Right cardiac atrium (tissue), 5 donors: ENCODE measurements around the gene KRT80. TPM values are rescaled to one million over a fixed set of nuclear protein-coding genes. Genes with fewer than 3 reads are reported as not detected.

ENCODE experiments used
- ATAC-seq, 2 donors: fragments of 200-7000 bp; cut with Tn5 transposase; one replicate each; pipeline versions ENCODE4 v1.8.0 to v1.9.1; 2020; ENCODE audit warnings: moderate library complexity in 2 of 2, mild to moderate bottlenecking in 1 of 2
- DNase-seq, 3 donors: peaks; one replicate each; pipeline ENCODE4 v3.0.0-alpha.2; 2020
- H3K27ac ChIP-seq: one replicate; pipeline ENCODE4 v1.5.1; 2013; ENCODE audit warnings: mild to moderate bottlenecking, low read length, control low read depth, moderate library complexity
- H3K27me3 ChIP-seq: one replicate; pipeline ENCODE4 v1.6.1; 2013; ENCODE audit not compliant: control insufficient read depth, insufficient read depth
- H3K4me1 ChIP-seq: one replicate; pipeline ENCODE4 v1.6.1; 2013; ENCODE audit warnings: low read length; ENCODE audit not compliant: control insufficient read depth, insufficient read depth
- H3K4me3 ChIP-seq: one replicate; pipeline ENCODE4 v1.5.1; 2013; ENCODE audit warnings: low read length, control low read depth
- H3K9me3 ChIP-seq: one replicate; pipeline ENCODE4 v1.6.1; 2013; ENCODE audit warnings: low read length; ENCODE audit not compliant: control insufficient read depth
- WGBS: extraction: QIAGEN DNeasy Blood & Tissue Kit; methylation state at CpG from one replicate; pipeline ENCODE4 v1.1.7; 2013; 5-methylcytosine and 5-hydroxymethylcytosine counted together
- intact Hi-C, 4 donors: fragments of 100-400 bp; cut with DNase I; formaldehyde crosslinking; loops; one replicate each; pipeline versions ENCODE4 v1.11.0 to v1.14.0; 2022 to 2023
- polyA plus RNA-seq: library from polyadenylated mRNA; stranded (reverse); fragments of 200-250 nt; gene quantifications from one replicate; pipeline ENCODE4 v1.2.3, GENCODE V29; 2013
- total RNA-seq, 4 donors: library from RNA; stranded (reverse); fragmentation: NEBNext Ultra II Directional; extraction: Animal tissue kit (Norgen Biotek cat#: 25700); gene quantifications; one replicate each; pipeline ENCODE4 v1.2.1, GENCODE V29; 2021
- donor health status: healthy with polysubstance abuse.
- donor health status: DM: no; HTN: yes; CAD: no.
- donor health status: DM: no; HTN: no; CAD: no.
- donor health status: DM: no; HTN: yes; CAD: no; lungs with severe emphysema.
- donor health status: DM: yes; HTN: yes; CAD: no.

Gene KRT80
- total and polyA plus RNA-seq, 5 donors = 0.05 to 0.06 TPM; not detected in 3

- Histone ChIP-seq H3K9me3 (no peaks in the 10 kb centered on the region), H3K27me3 (no peaks in the 10 kb centered on the region), H3K4me3 (no peak overlapping the region), H3K4me1 (no peaks in the 10 kb centered on the region), H3K27ac (no peak overlapping the region)
- intact Hi-C loops = no loop called here
- ATAC-seq = no peak
- peak in 2 of 3 donors; percentile 69 to 71 for DNase-seq
- 27% methylated on average over 1 of the region's 1 CpG for WGBS
Observed at GRCh38 chr12:52216807-52217206, 25.0 kb upstream of the KRT80 start.

- no peaks in the 10 kb centered on the region for H3K9me3 ChIP-seq
- DNase-seq (no peak), ATAC-seq (no peak)
- intact Hi-C loops = no loop called here
- WGBS = 58% methylated on average over 4 of the region's 4 CpGs
- H3K4me3 ChIP-seq = no peak overlapping the region
- no peaks in the 10 kb centered on the region for H3K27me3 ChIP-seq
- H3K4me1 ChIP-seq = no peaks in the 10 kb centered on the region
- no peak overlapping the region for H3K27ac ChIP-seq
Observed at GRCh38 chr12:52216100-52216499, 24.3 kb upstream of the KRT80 start.

- Histone ChIP-seq H3K27ac (no peak overlapping the region), H3K27me3 (no peaks in the 10 kb centered on the region), H3K4me3 (no peak overlapping the region), H3K9me3 (no peaks in the 10 kb centered on the region), H3K4me1 (no peaks in the 10 kb centered on the region)
- intact Hi-C loops = no loop called here
- no peak for DNase-seq
- 39% methylated on average over 7 of the region's 7 CpGs for WGBS
- ATAC-seq = no peak
Observed at GRCh38 chr12:52215587-52216031, 23.8 kb upstream of the KRT80 start.

- Histone ChIP-seq H3K9me3 (no peaks in the 10 kb centered on the region), H3K4me1 (no peaks in the 10 kb centered on the region), H3K4me3 (no peak overlapping the region), H3K27ac (no peak overlapping the region), H3K27me3 (no peaks in the 10 kb centered on the region)
- DNase-seq = no peak
- intact Hi-C loops = no loop called here
- no peak for ATAC-seq
- 80% methylated on average over 3 of the region's 3 CpGs for WGBS
Observed at GRCh38 chr12:52214421-52214802, 22.6 kb upstream of the KRT80 start.

- intact Hi-C loops = loop anchor here in 1 of 4 donors (2.0 kb wide), 1 partner anchor 57 kb away; no protein-coding TSS in a partner anchor
- WGBS = 33% methylated on average over 13 of the region's 13 CpGs
Observed at GRCh38 chr12:52213564-52214420, 22.0 kb upstream of the KRT80 start.

GRCh38 chr12:52212701-52213563 lies 21.1 kb upstream of the KRT80 start:
- H3K4me1 ChIP-seq = no peaks in the 10 kb centered on the region
- no peak for DNase-seq
- H3K9me3 ChIP-seq = no peaks in the 10 kb centered on the region
- H3K27me3 ChIP-seq = no peaks in the 10 kb centered on the region
- H3K4me3 ChIP-seq = no peak overlapping the region
- intact Hi-C loops = loop anchor here in 1 of 4 donors (2.0 kb wide), 1 partner anchor 56 kb away; no protein-coding TSS in a partner anchor
- no peak for ATAC-seq
- no peak overlapping the region for H3K27ac ChIP-seq
- 82% methylated on average over 13 of the region's 13 CpGs for WGBS

More at GRCh38 chr12:52213564-52214420, 22.0 kb upstream of the KRT80 start:
- H3K9me3 ChIP-seq = no peaks in the 10 kb centered on the region
- H3K4me3 ChIP-seq = no peak overlapping the region
- DNase-seq = peak; percentile 66 to 90 (median 85)
- no peaks in the 10 kb centered on the region for H3K4me1 ChIP-seq
- H3K27me3 ChIP-seq = no peaks in the 10 kb centered on the region
- H3K27ac ChIP-seq = no peak overlapping the region
- peak; percentile 73 to 82 for ATAC-seq

DNA sequence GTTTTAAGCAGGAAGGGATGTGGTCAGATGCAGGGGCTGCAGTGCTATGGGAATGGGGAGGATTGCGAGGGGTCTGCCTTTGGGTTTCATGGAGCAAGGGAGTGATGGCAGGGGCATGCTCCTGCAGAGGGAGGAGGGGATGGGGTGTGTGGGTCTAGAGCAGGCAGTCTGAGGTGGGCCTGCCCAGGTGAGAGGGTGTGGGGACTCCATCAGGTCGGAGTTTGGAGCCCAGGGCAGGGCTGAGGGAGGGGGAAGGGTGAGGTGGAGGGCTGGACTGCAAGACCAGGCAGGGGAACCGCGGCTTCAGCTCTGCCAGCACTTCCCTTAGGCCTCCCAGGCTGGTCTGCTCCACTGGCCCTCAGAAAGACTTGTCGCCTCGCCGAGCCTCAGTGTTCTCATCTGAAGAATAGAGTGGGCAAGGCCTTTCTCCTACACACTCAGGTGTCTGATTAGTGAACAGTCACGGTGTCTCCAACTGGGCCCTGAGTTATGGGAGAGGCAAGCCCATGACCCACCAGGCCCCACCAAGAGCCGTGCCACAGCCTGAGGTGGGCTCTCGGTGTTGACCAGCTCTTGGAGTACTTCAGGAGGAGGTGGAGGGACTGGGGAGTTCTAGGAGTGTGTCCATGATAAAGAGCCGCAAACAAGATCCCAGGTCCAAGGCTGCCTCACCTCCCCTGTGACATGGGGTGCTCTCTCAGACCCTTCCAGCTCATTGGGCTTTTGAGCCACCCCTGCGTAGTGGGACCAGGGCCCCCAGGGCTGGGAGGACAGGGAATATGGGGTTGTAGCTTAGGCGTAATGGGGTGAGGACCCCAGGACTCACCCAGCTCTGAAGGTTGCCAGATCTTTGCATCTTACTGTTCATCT lies 20.1 kb upstream of the KRT80 start:
- Histone ChIP-seq H3K9me3 (no peaks in the 10 kb centered on the region), H3K4me3 (no peak overlapping the region), H3K4me1 (no peaks in the 10 kb centered on the region), H3K27ac (no peak overlapping the region), H3K27me3 (no peaks in the 10 kb centered on the region)
- DNase-seq (no peak), ATAC-seq (no peak)
- intact Hi-C loops = loop anchor here in 1 of 4 donors (2.0 kb wide), 1 partner anchor 55 kb away; no protein-coding TSS in a partner anchor
- 89% methylated on average over 13 of the region's 13 CpGs for WGBS

GRCh38 chr12:52210925-52211650 lies 19.3 kb upstream of the KRT80 start:
- DNase-seq = no peak
- intact Hi-C loops = no loop called here

DNA sequence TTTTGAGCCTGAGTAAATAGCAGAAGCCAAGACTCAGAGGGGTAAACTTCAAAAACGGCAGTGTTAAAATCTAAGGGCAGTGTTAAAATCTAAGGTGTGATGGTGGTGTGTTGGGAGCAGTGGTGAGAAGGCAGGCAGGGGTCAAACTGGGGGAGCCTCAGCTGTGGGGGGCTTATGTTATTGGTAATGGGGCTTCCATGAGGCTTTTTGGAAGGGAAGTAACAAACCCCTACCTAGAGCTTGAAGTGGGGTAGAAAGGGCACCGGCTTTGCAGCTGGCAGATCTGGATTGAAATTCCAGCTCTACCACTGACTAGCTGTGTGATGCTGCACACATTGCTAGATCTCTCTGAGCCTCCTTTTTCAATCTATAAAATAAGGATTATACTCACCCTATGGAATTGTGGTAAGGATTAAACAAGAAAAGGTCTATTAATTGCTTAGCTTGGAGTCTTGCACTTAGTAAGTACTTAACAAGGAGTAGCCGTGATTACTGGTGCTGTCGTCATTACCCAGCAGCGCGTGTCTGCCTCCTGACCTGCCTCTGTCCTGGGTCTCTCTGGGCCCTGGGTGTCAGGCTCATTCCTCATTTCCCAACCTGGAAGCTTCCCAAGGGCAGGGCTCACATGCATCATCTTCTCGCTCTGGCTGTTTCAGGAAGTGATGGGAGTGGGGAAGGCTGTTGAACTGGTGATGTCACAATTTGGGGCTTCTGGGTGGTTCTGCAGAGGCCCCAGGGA lies 18.5 kb upstream of the KRT80 start:
- H3K4me3 ChIP-seq = no peak overlapping the region
- intact Hi-C loops = no loop called here
- H3K4me1 ChIP-seq = no peaks in the 10 kb centered on the region
- no peak for ATAC-seq
- no peak for DNase-seq
- WGBS = 76% methylated on average over 7 of the region's 7 CpGs
- H3K9me3 ChIP-seq = no peaks in the 10 kb centered on the region
- no peaks in the 10 kb centered on the region for H3K27me3 ChIP-seq
- H3K27ac ChIP-seq = no peak overlapping the region

More at GRCh38 chr12:52210925-52211650, 19.3 kb upstream of the KRT80 start:
- Histone ChIP-seq H3K4me1 (no peaks in the 10 kb centered on the region), H3K4me3 (no peak overlapping the region), H3K9me3 (no peaks in the 10 kb centered on the region), H3K27ac (no peak overlapping the region), H3K27me3 (no peaks in the 10 kb centered on the region)
- WGBS = 66% methylated on average over 10 of the region's 10 CpGs
- ATAC-seq = no peak
